Naive thymus-derived CD4-positive, alpha-beta T cell (primary cell): ENCODE results near the gene TMPRSS2. TPM values are rescaled to one million over a fixed set of nuclear protein-coding genes. Genes with fewer than 3 reads are reported as not detected.

ENCODE experiments used
- ATAC-seq: fragments of 150-1000 bp; cut with Tn5 transposase; 2 replicates; pipeline ENCODE4 v1.10.0; 2021; ENCODE audit warnings: mild to moderate bottlenecking, moderate library complexity
- CTCF ChIA-PET: fragments of 350-600 bp; sonication (Branson Sonifier 250); formaldehyde crosslinking; loops from one replicate; lab custom pipeline; 2021; ENCODE audit warnings: antibody characterized with exemption; lab: Charles Lee
- POLR2A ChIA-PET: fragments of 350-600 bp; sonication (Branson Sonifier 250); formaldehyde crosslinking; loops from one replicate; lab custom pipeline; 2021; ENCODE audit warnings: antibody characterized with exemption, inconsistent platforms; lab: Charles Lee
- DNase-seq, 9 donors: peaks; one replicate each; pipeline versions ENCODE4 v3.0.0 to v3.0.0-alpha.2; 2020 to 2022; ENCODE audit warnings: mixed read lengths in 1 of 9
- H3K27ac ChIP-seq: one replicate; pipeline ENCODE4 v1.7.0; 2013; ENCODE audit warnings: mild to moderate bottlenecking, low read depth, low read length, moderate library complexity
- H3K27me3 ChIP-seq, 2 donors: one replicate each; pipeline ENCODE4 v1.7.0; 2013; ENCODE audit warnings: low read length in 2 of 2, mild to moderate bottlenecking in 2 of 2, moderate library complexity in 2 of 2; ENCODE audit not compliant: control insufficient read depth in 2 of 2, insufficient read depth in 2 of 2
- H3K36me3 ChIP-seq, 3 experiments: 1 replicate in 2 of 3; 2 replicates in 1 of 3; pipeline ENCODE4 v1.7.0; 2013; ENCODE audit warnings: low read length in 3 of 3, mild to moderate bottlenecking in 3 of 3, moderate library complexity in 1 of 3; ENCODE audit not compliant: insufficient read depth in 3 of 3, control insufficient read depth in 2 of 3
- H3K4me1 ChIP-seq, 2 donors: one replicate each; pipeline ENCODE4 v1.7.0; 2013; ENCODE audit warnings: low read length in 2 of 2, mild to moderate bottlenecking in 2 of 2, moderate library complexity in 1 of 2; ENCODE audit not compliant: control insufficient read depth in 2 of 2, insufficient read depth in 2 of 2
- H3K4me3 ChIP-seq: 2 replicates; pipeline ENCODE4 v1.7.0; 2013; ENCODE audit warnings: mild to moderate bottlenecking, low read length
- H3K9me3 ChIP-seq, 3 experiments: 1 replicate in 2 of 3; 2 replicates in 1 of 3; pipeline ENCODE4 v1.7.0; 2013; ENCODE audit warnings: low read length in 3 of 3; ENCODE audit not compliant: control insufficient read depth in 2 of 3
- H3K27ac Mint-ChIP-seq, 9 donors: one replicate each; pipeline ENCODE4 v1.8.0; 2020 to 2022; ENCODE audit warnings: mixed read lengths in 9 of 9, mild to moderate bottlenecking in 8 of 9, moderate library complexity in 5 of 9, inconsistent platforms in 2 of 9
- H3K27me3 Mint-ChIP-seq, 5 donors: one replicate each; pipeline ENCODE4 v1.8.0; 2021 to 2022; ENCODE audit warnings: mixed read lengths in 5 of 5, mild to moderate bottlenecking in 1 of 5
- H3K36me3 Mint-ChIP-seq, 5 donors: one replicate each; pipeline ENCODE4 v1.8.0; 2020 to 2022; ENCODE audit warnings: mixed read lengths in 5 of 5, mild to moderate bottlenecking in 3 of 5, inconsistent platforms in 1 of 5
- H3K4me1 Mint-ChIP-seq, 7 donors: one replicate each; pipeline ENCODE4 v1.8.0; 2020 to 2022; ENCODE audit warnings: mixed read lengths in 7 of 7, mild to moderate bottlenecking in 3 of 7, inconsistent platforms in 1 of 7
- H3K4me3 Mint-ChIP-seq, 10 donors: one replicate each; pipeline ENCODE4 v1.8.0; 2020 to 2022; ENCODE audit warnings: mild to moderate bottlenecking in 10 of 10, mixed read lengths in 10 of 10, moderate library complexity in 6 of 10, inconsistent platforms in 2 of 10
- H3K9me3 Mint-ChIP-seq, 11 donors: one replicate each; pipeline ENCODE4 v1.8.0; 2020 to 2022; ENCODE audit warnings: mixed read lengths in 11 of 11, mild to moderate bottlenecking in 4 of 11, inconsistent platforms in 1 of 11, moderate library complexity in 1 of 11
- intact Hi-C, 2 donors: fragments of 100-400 bp; cut with micrococcal nuclease; formaldehyde crosslinking; loops; one replicate each; pipeline ENCODE4 v1.15.1; 2023
- polyA plus RNA-seq, 2 donors: library from polyadenylated mRNA; unstranded; fragments of 300-500 nt; fragmentation: Illumina TruSeq; gene quantifications; one replicate each; pipeline ENCODE4 v1.2.3, GENCODE V29; 2021
- total RNA-seq, 6 experiments: library from RNA in 5 of 6; stranded (reverse) in 5 of 6; gene quantifications; 1 replicate in 5 of 6; 2 replicates in 1 of 6; pipeline ENCODE4 v1.2.3 and lab custom pipeline; 2021 to 2026

The TMPRSS2 gene
- total and polyA plus RNA-seq, 7 experiments from 2014 or later = not detected

DNA sequence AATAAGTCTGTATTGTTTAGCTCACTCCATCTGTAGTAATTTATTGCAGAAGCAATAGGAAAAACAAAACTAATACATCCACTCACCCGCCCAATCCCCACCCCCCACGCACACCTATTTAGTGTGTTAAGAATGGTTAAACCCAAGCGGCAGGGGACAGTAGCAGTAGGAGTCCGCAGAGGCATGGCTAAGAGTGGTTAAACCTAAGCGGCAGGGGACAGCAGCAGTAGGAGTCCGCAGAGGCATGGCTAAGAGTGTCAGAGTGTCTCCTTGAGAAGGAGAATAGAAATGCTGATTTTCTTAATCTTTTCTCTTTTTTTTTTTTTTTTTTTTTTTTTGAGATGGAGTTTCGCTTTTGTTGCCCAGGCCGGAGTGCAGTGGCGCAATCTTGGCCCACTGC lies 34.8 kb upstream of the TMPRSS2 start:
- Mint-ChIP-seq H3K4me3 (no peak overlapping the region), H3K36me3 (no peaks in the 10 kb centered on the region), H3K9me3 (no peaks in the 10 kb centered on the region), H3K4me1 (peaks cover 0 to 6% (median 4%) of the 10 kb centered on the region in 7 donors), H3K27me3 (peaks cover 24 to 30% (median 28%) of the 10 kb centered on the region in 5 donors), H3K27ac (no peak overlapping the region)
- ATAC-seq (no peak), DNase-seq (no peak)
- intact Hi-C loops = no loop called here
- CTCF ChIA-PET = no interaction called here
- no peak overlapping the region for H3K27ac ChIP-seq
- POLR2A ChIA-PET = no interaction called here
- H3K9me3 ChIP-seq = no peaks in the 10 kb centered on the region
- H3K27me3 ChIP-seq = no peaks in the 10 kb centered on the region
- no peak overlapping the region for H3K4me3 ChIP-seq
- no peaks in the 10 kb centered on the region for H3K4me1 ChIP-seq
- H3K36me3 ChIP-seq = no peaks in the 10 kb centered on the region

DNA sequence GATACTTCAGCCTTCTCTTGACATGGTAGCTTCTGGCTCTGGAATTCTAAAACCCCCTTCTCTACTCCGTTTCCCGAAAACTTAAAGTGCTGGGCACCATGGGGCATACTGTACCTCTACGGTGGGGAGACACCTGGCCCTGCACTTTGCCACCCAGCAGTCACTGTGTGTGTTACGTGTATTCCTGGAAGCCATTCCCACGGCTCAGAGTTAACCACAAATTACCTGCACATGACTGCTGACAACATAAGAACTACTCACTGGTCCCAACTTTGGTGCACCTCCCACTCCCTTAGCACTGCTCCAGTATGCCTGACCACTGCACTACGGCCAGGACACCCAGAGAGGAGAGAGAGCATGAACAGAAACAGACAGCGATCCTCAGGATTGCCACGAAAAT lies 29.4 kb upstream of the TMPRSS2 start:
- no peak for DNase-seq
- CTCF ChIA-PET = no interaction called here
- intact Hi-C loops = no loop called here
- Mint-ChIP-seq H3K9me3 (no peaks in the 10 kb centered on the region), H3K4me3 (no peak overlapping the region), H3K27ac (no peak overlapping the region), H3K27me3 (peaks cover 13 to 38% (median 15%) of the 10 kb centered on the region in 5 donors), H3K4me1 (no peaks in the 10 kb centered on the region), H3K36me3 (no peaks in the 10 kb centered on the region)
- Histone ChIP-seq H3K4me3 (no peak overlapping the region), H3K4me1 (no peaks in the 10 kb centered on the region), H3K27me3 (no peaks in the 10 kb centered on the region), H3K9me3 (no peaks in the 10 kb centered on the region), H3K36me3 (no peaks in the 10 kb centered on the region), H3K27ac (no peak overlapping the region)
- no peak for ATAC-seq
- POLR2A ChIA-PET = no interaction called here

DNA sequence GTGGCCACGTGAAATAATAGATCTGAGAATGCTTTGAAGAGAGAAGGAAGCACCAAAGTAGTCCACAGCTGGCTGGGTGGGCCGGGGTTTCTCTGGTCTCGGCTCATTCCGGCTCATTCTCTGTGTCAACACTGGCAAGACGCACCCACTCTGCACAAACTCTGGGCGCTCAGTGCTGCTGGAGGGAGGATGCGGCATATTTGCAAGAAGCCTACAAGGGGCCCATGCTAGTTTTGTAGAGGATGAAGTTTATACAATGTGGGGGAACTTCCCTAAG lies 28.8 kb upstream of the TMPRSS2 start:
- Mint-ChIP-seq H3K27me3 (peaks cover 9 to 38% (median 17%) of the 10 kb centered on the region in 5 donors), H3K4me1 (no peaks in the 10 kb centered on the region), H3K9me3 (no peaks in the 10 kb centered on the region), H3K27ac (peak overlapping the region in 1 of 9 donors; percentile 46), H3K36me3 (no peaks in the 10 kb centered on the region), H3K4me3 (no peak overlapping the region)
- ChIA-PET CTCF (no interaction called here), POLR2A (no interaction called here)
- Histone ChIP-seq H3K4me3 (no peak overlapping the region), H3K4me1 (no peaks in the 10 kb centered on the region), H3K27me3 (no peaks in the 10 kb centered on the region), H3K27ac (no peak overlapping the region), H3K9me3 (no peaks in the 10 kb centered on the region), H3K36me3 (no peaks in the 10 kb centered on the region)
- no peak for ATAC-seq
- DNase-seq = no peak
- intact Hi-C loops = no loop called here

DNA sequence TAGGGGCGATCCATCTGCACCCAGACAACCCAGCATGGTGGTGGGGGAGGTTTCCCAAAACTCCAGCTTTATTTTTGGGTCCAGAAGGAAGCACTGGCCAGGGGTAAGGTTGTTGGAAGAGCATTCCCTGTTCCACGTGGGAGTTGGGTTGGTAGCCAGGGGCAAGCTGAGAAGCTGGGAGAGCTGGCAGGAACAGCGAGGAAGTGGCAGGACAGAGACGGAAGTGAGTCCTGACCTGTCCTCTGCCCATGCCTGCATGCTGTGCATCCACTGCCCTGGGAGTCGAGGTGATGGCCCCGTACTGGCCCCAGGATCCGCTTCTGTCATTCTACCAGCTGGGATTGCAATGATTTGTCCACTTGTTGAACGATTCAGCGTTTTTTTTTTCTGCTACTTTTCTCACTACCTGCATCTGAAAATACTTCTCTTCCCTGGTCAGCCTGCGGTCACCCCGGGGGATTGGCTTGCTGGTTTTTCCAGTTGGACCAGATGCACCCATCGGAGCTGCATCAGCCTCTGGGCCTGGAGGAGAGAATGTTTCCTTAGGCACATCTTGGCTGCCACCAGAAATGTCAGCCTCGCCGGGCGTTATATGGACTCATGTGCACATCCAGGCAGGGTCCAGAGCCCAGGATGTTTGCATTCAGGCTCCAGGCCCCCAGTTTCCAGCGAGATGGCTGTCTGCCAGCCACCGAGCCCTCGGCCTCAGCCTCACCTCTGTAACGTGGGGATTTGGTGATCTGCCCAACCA lies 28.3 kb upstream of the TMPRSS2 start:
- Mint-ChIP-seq H3K27ac (no peak overlapping the region), H3K36me3 (no peaks in the 10 kb centered on the region), H3K4me3 (no peak overlapping the region), H3K27me3 (peaks cover 9 to 34% (median 17%) of the 10 kb centered on the region in 5 donors), H3K9me3 (no peaks in the 10 kb centered on the region), H3K4me1 (no peaks in the 10 kb centered on the region)
- ATAC-seq (no peak), DNase-seq (no peak)
- CTCF ChIA-PET = interaction anchor here (0.8 kb wide), 1 partner anchor 86 kb away, joined by 3 read pairs; no protein-coding TSS in a partner anchor
- H3K36me3 ChIP-seq = no peaks in the 10 kb centered on the region
- POLR2A ChIA-PET = no interaction called here
- H3K9me3 ChIP-seq = no peaks in the 10 kb centered on the region
- intact Hi-C loops = no loop called here
- H3K4me1 ChIP-seq = no peaks in the 10 kb centered on the region
- H3K27ac ChIP-seq = no peak overlapping the region
- no peak overlapping the region for H3K4me3 ChIP-seq
- H3K27me3 ChIP-seq = no peaks in the 10 kb centered on the region

DNA sequence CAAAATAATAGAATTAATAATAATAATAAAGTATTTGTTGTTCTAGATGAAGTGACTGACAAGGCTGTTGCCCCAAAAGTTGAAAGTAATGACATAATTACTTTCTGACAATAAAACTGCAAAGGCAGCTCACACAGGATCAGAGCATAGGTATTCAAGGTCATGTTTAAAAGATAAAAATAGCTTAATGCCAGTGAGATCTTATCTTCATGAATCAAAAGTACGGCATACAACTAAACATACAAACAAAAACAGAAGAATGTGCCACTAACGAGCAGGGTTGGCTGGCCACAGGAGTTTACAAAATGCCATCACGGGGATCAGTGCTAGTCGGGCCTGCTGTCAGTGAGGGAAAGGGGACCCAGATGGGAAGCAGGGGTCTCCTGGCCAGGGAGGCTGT lies 22.4 kb upstream of the TMPRSS2 start:
- H3K27ac Mint-ChIP-seq = no peak overlapping the region
- no peak overlapping the region for H3K4me3 Mint-ChIP-seq
- no peaks in the 10 kb centered on the region for H3K9me3 Mint-ChIP-seq
- no peaks in the 10 kb centered on the region for H3K9me3 ChIP-seq
- no peaks in the 10 kb centered on the region for H3K36me3 Mint-ChIP-seq
- ChIA-PET CTCF (no interaction called here), POLR2A (no interaction called here)
- DNase-seq (no peak), ATAC-seq (no peak)
- peaks cover 0 to 12% (median 9%) of the 10 kb centered on the region in 5 donors for H3K27me3 Mint-ChIP-seq
- no peak overlapping the region for H3K4me3 ChIP-seq
- H3K4me1 Mint-ChIP-seq = no peaks in the 10 kb centered on the region
- intact Hi-C loops = no loop called here
- H3K4me1 ChIP-seq = no peaks in the 10 kb centered on the region
- H3K27ac ChIP-seq = no peak overlapping the region
- no peaks in the 10 kb centered on the region for H3K36me3 ChIP-seq
- no peaks in the 10 kb centered on the region for H3K27me3 ChIP-seq

DNA sequence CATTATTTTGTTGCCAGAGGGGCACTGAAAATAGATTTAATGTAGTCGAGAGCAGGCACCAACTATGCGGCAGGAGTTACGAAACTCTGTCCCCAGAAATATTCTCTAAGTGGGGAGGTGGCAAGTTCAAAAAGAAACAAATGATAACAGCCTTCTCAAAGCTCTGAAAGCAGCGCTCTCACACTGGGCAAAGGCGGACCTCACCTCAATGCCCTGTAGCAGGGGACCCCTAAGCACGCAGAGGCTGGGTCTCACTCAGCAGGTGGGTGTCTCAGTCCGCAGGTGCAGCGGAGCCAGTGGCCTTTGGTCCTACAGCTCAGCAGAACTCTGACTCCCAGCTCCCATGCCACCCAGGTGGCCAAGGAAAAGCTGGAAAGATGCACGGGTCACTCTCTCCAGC lies 21.8 kb upstream of the TMPRSS2 start:
- intact Hi-C loops = no loop called here
- no peak for DNase-seq
- H3K27me3 ChIP-seq = no peaks in the 10 kb centered on the region
- Mint-ChIP-seq H3K4me3 (no peak overlapping the region), H3K27ac (no peak overlapping the region), H3K36me3 (no peaks in the 10 kb centered on the region), H3K4me1 (no peaks in the 10 kb centered on the region), H3K27me3 (peaks cover 0 to 12% (median 8%) of the 10 kb centered on the region in 5 donors), H3K9me3 (no peaks in the 10 kb centered on the region)
- no peak overlapping the region for H3K27ac ChIP-seq
- ChIA-PET POLR2A (no interaction called here), CTCF (no interaction called here)
- ATAC-seq = no peak
- H3K9me3 ChIP-seq = no peaks in the 10 kb centered on the region
- H3K4me1 ChIP-seq = no peaks in the 10 kb centered on the region
- no peak overlapping the region for H3K4me3 ChIP-seq
- H3K36me3 ChIP-seq = no peaks in the 10 kb centered on the region

GRCh38 chr21:41526478-41527087 lies 18.6 kb upstream of the TMPRSS2 start:
- H3K4me3 ChIP-seq = no peak overlapping the region
- H3K4me1 Mint-ChIP-seq = peaks cover 0 to under 1% (median 0%) of the 10 kb centered on the region in 7 donors
- H3K4me3 Mint-ChIP-seq = no peak overlapping the region
- no peaks in the 10 kb centered on the region for H3K4me1 ChIP-seq
- no peaks in the 10 kb centered on the region for H3K36me3 Mint-ChIP-seq
- no peak overlapping the region for H3K27ac Mint-ChIP-seq
- H3K27me3 ChIP-seq = no peaks in the 10 kb centered on the region
- CTCF ChIA-PET = no interaction called here
- no peaks in the 10 kb centered on the region for H3K9me3 Mint-ChIP-seq
- H3K27ac ChIP-seq = no peak overlapping the region
- POLR2A ChIA-PET = no interaction called here
- H3K27me3 Mint-ChIP-seq = peaks cover 0 to 12% (median 8%) of the 10 kb centered on the region in 5 donors
- H3K36me3 ChIP-seq = no peaks in the 10 kb centered on the region
- H3K9me3 ChIP-seq = no peaks in the 10 kb centered on the region
- no peak for DNase-seq
- ATAC-seq = no peak
- intact Hi-C loops = no loop called here
